ENCODE data around the gene UTP3. TPM values are rescaled to one million over a fixed set of nuclear protein-coding genes. Genes with fewer than 3 reads are reported as not detected.
A peak's percentile ranks its signal among the peaks of the same experiment; 100 is the strongest.

Gene UTP3
- total and polyA plus RNA-seq, 2 experiments from 2014 or later = 13.9 to 16.2 TPM

- under 1% methylated on average over 56 of the region's 86 CpGs for WGBS (ENCODE audit: low lambda C conversion rate, missing lambda C conversion rate)
Observed at GRCh38 chr4:70705183-70706043, 17.1 kb downstream of the UTP3 start.

GRCh38 chr4:70706044-70706461 is 17.7 kb downstream of the UTP3 start:
- Histone ChIP-seq H3K4me2 (peak overlapping the region; percentile 87), H3K4me1 (ENCODE audit: insufficient read depth) (peaks cover 11% of the 10 kb centered on the region), H3K4me3 (peak overlapping the region; percentile 49), H3K27me3 (no peaks in the 10 kb centered on the region), H3K79me2 (peaks cover 46% of the 10 kb centered on the region), H3K9me2 (replicated peaks; ENCODE audit: insufficient read depth) (no peaks in the 10 kb centered on the region), H3K36me3 (replicated peaks; ENCODE audit: insufficient read depth, low read depth) (no peaks in the 10 kb centered on the region), H2AFZ (peak overlapping the region; percentile 66), H3K27ac (peak overlapping the region; percentile 94), H4K20me1 (ENCODE audit: insufficient read depth, poor library complexity, severe bottlenecking) (no peaks in the 10 kb centered on the region), H3K9me3 (ENCODE audit: low read depth) (no peaks in the 10 kb centered on the region)
- TF ChIP-seq, protein P1, sequence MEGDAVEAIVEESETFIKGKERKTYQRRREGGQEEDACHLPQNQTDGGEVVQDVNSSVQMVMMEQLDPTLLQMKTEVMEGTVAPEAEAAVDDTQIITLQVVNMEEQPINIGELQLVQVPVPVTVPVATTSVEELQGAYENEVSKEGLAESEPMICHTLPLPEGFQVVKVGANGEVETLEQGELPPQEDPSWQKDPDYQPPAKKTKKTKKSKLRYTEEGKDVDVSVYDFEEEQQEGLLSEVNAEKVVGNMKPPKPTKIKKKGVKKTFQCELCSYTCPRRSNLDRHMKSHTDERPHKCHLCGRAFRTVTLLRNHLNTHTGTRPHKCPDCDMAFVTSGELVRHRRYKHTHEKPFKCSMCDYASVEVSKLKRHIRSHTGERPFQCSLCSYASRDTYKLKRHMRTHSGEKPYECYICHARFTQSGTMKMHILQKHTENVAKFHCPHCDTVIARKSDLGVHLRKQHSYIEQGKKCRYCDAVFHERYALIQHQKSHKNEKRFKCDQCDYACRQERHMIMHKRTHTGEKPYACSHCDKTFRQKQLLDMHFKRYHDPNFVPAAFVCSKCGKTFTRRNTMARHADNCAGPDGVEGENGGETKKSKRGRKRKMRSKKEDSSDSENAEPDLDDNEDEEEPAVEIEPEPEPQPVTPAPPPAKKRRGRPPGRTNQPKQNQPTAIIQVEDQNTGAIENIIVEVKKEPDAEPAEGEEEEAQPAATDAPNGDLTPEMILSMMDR (IDR thresholded peaks at IDR 0.05; ENCODE audit: poor library complexity) = no peak
- no peak for TF ChIP-seq EZH2phosphoT487 (IDR thresholded peaks at IDR 0.05; ENCODE audit: low read depth, severe bottlenecking, unreplicated experiment)
- DNase-seq (ENCODE audit: low spot score) = no peak
- WGBS (ENCODE audit: low lambda C conversion rate, missing lambda C conversion rate) = 8% methylated on average over 7 of the region's 7 CpGs

More at GRCh38 chr4:70705183-70706043, 17.1 kb downstream of the UTP3 start:
- Histone ChIP-seq H3K27me3 (no peaks in the 10 kb centered on the region), H3K9me2 (replicated peaks; ENCODE audit: insufficient read depth) (no peaks in the 10 kb centered on the region), H3K36me3 (replicated peaks; ENCODE audit: insufficient read depth, low read depth) (no peaks in the 10 kb centered on the region), H4K20me1 (ENCODE audit: insufficient read depth, poor library complexity, severe bottlenecking) (no peaks in the 10 kb centered on the region), H3K4me3 (peak overlapping the region; percentile 49), H3K4me1 (ENCODE audit: insufficient read depth) (peaks cover 11% of the 10 kb centered on the region), H3K9me3 (ENCODE audit: low read depth) (no peaks in the 10 kb centered on the region), H3K79me2 (peaks cover 41% of the 10 kb centered on the region), H3K27ac (peak overlapping the region; percentile 94), H2AFZ (peak overlapping the region; percentile 66), H3K4me2 (peak overlapping the region; percentile 87)
- TF ChIP-seq EZH2 (IDR thresholded peaks at IDR 0.05; ENCODE audit: borderline replicate concordance) = no peak
- TF ChIP-seq EZH2phosphoT487 (IDR thresholded peaks at IDR 0.05; ENCODE audit: low read depth, severe bottlenecking, unreplicated experiment) = no peak
- TF ChIP-seq, protein P1 (IDR thresholded peaks at IDR 0.05; ENCODE audit: poor library complexity) = no peak
- peak; percentile 84 for DNase-seq (ENCODE audit: low spot score)

GRCh38 chr4:70706516-70706915 is 18.2 kb downstream of the UTP3 start:
- no peak for DNase-seq (ENCODE audit: low spot score)
- Histone ChIP-seq H3K27me3 (no peaks in the 10 kb centered on the region), H3K4me1 (ENCODE audit: insufficient read depth) (peaks cover 11% of the 10 kb centered on the region), H3K27ac (peak overlapping the region; percentile 94), H3K36me3 (replicated peaks; ENCODE audit: insufficient read depth, low read depth) (no peaks in the 10 kb centered on the region), H3K4me3 (peak overlapping the region; percentile 49), H4K20me1 (ENCODE audit: insufficient read depth, poor library complexity, severe bottlenecking) (no peaks in the 10 kb centered on the region), H3K4me2 (peak overlapping the region; percentile 87), H3K9me3 (ENCODE audit: low read depth) (no peaks in the 10 kb centered on the region), H3K9me2 (replicated peaks; ENCODE audit: insufficient read depth) (no peaks in the 10 kb centered on the region), H3K79me2 (peaks cover 50% of the 10 kb centered on the region), H2AFZ (peak overlapping the region; percentile 66)
- TF ChIP-seq EZH2phosphoT487 (IDR thresholded peaks at IDR 0.05; ENCODE audit: low read depth, severe bottlenecking, unreplicated experiment) (no peak), EZH2 (IDR thresholded peaks at IDR 0.05; ENCODE audit: borderline replicate concordance) (no peak)
- TF ChIP-seq, protein P1 (IDR thresholded peaks at IDR 0.05; ENCODE audit: poor library complexity) = no peak
- WGBS (ENCODE audit: low lambda C conversion rate, missing lambda C conversion rate) = 61% methylated on average over 1 of the region's 1 CpG

All from hepatocyte (in vitro differentiated cells).